COLO829 (cell line): ENCODE results near the gene TAS1R1.
A peak's percentile ranks its signal among the peaks of the same experiment; 100 is the strongest.

Source experiments
- DNase-seq: peaks from one replicate; pipeline ENCODE4 v3.0.0; 2012; ENCODE audit warnings: low spot score

The TAS1R1 gene

DNA sequence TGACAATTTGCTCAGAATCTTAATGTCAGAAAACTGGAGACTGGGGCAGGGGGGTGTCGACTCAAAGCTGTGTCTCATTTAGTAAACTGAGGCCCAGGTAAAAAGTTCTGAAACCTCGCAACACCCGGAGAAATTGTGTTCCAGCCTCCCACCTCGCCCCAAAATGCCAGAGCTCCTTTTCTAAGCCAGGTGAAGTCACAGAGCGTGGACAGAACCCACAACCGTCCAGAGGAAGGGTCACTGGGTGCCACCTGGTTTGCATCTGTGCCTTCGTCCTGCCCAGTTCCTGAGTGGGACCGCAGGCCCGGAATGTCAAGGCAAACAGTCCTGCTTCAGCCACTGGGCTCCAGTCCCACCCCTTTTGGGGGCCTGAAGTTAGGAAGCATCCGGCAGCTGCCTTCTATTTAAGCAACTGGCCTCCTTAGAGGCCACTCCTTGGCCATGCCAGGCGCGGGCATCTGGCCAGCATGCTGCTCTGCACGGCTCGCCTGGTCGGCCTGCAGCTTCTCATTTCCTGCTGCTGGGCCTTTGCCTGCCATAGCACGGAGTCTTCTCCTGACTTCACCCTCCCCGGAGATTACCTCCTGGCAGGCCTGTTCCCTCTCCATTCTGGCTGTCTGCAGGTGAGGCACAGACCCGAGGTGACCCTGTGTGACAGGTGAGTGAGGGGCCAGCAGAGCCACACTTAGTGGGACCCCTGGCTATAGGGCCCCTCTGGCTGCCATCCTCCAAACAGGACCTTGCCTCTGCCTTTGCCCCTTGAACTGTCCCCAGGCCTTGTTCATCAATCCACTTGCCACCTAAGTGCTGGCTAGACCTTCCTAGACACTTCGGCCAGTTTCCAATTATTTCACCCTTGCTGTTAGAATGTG, at the start of gene TAS1R1:
Gene TAS1R1, plus strand, starts transcription at position 401 of the 872 bp plus-strand sequence. Its CDS starts 67 bp downstream, at position 468.
- no peak for DNase-seq

DNA sequence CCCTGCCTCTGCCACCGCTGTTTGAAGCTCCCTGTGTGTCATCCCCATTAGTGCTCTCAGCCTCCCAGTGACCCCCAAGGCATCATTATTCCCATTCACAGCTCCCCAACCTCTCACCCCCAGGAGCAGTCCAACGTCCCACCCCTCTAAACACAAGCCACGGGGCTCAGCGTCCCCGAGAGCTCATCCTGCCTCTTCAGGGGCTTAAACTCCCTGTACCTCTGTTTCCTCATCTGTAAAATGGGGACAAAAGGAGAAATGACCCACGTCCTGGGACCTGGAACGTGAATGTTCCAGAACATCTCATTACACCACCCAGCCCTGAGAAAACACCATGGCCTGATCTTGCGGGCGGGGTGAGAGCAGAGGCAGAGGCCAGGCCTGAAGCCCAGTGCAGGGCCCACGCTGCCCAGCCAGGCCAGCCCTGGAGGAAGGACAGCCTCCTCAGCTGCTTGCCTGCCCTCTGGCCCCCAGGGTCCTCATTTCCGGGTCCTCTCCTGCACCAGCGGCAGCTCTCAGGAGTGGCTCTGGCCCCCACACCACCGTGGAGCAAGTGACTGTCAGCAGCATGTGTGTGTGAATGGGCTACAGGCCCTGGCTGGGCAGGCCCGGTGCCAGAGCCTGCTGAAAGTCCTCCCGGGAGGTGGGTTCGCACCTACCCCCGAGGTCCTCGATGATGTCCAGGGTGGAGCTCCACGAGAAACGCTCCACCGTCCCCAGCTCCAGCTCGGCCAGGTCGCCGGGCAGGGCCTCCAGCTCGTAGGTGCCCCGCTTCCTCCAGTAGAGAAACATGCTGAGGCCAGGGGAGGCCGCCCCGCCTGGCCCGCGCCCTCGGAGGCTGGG, 49.5 kb upstream of the TAS1R1 start:
- no peak for DNase-seq

DNA sequence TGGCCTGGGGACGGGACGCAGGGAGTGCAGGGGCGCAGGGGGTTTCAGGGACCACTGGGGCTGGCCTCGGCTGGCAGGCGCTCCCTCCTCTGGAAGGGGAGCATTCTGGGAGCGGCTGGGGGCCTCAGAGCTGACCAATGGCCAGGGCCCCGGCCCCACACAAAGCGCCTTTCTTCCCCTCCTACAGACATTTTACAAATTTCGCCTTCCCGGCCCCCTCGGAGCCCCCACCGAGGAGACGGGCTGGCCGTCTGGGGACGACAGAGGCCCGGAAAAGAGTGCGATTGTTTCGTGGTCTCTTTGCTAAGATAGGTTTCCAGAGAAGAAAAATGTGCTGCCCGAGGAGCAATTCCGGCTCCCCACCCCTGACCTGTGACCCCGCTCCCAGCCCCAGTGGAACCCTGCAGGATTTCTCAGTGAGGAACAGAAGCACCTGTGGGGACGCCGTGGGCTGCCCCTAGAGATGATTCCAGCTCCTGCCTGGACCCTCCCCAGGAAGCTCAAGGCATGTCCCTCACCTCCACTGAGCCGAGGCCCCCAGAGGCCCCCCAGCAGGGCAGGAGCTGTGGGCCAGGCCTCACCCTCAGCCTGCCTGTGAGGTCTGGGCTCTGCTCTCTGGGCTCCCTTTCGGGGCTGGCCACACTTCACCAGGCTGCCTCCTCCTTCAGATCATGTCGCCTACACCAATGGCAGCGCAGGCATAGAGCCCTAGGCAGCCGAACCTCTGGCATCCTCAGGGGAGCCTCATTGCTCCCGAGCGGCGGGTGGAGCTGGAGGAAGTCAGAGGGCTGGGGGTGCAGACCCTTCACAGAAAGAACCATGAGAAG, 48.7 kb upstream of the TAS1R1 start:
- no peak for DNase-seq

DNA sequence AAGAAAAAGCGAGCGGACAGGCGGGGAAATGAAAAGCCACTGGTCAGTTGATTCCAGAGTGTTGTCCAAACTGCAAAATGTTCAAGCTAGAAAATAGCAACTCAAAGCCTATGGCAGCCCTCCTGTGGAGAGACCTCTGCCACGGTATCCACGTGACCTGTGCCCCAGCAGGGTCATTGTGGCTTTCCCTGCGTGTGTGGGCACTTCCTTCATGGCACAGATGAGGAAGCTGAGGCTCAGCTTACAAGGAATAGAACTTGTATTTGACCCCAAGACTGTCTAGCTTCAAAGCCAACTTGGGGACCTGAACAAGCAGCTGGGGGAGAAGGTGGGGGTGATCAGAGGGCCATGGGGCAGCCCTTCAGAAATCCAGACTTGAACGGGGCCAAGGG, 48.1 kb upstream of the TAS1R1 start:
- no peak for DNase-seq

DNA sequence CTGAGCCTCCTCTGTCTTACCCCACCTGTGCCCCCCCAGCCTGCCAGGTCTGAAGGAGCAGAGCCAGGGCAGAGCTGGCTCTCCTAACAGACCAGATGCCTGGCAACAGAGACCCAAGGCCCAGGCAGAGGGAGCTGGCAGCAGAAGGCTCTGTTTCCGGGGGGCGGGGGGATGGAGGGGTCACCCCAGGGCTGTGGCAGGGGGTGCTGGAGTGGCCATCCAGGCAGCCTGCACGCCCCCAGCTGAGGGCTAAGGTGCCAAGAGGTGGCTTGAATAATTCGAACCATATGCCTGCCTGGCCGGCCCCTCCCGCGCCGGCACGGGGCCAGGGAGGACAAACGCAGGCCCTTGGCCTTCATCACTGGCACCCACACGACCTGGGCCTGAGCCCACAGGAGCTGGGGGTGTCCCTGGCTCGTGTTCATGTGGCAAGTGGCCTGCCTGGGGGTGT, 47.6 kb upstream of the TAS1R1 start:
- DNase-seq = no peak

DNA sequence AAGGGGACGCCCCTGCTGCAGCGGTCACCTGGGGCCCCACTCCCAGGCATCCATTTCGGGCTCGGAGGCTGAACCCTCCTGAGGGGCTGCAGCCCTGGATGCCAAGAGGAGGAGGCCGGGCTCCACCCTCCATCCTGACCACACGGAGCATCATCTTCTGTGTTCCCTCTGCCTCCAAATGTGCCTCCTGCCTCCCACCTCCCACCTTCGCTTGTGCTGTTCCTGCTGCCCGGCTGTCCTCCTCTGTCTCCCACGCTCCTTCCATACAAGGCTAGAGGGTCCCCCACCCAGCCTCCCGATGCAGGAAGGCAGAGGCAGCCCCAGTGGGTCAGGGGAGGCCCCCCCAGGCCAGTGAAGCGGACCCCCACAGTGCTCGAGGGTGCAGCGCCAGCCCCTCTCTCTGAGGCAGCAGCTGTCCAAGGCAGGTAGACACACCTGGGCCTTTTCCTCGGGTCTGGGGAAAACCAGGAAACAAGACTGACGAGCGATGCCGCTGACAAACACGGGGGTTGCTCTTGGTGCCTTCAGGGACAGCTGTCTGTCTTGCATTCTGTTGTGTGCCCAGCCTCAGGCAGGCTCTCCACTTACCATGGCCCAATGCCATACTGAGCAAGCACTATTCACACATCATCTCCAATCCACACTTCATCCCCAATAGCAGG, 46.8 kb upstream of the TAS1R1 start:
- DNase-seq = no peak

DNA sequence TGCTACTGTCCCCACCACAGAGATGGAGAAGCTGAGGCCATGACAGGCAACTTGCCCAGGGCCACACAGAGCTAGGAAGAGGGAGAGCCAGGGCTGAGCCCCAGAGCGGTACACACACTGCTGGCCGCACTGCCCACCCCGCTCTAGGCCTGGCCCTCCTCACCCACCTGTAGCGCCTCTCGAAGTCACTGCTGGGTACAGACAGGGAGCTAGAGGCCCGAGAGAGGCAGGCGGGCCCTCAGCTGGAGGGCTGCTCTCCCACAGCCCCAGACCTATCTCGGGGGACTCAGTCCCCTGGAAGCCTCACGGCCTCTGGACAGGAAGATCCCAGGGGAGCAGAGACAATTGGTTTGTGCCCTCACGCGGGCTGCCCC, 46.3 kb upstream of the TAS1R1 start:
- no peak for DNase-seq

DNA sequence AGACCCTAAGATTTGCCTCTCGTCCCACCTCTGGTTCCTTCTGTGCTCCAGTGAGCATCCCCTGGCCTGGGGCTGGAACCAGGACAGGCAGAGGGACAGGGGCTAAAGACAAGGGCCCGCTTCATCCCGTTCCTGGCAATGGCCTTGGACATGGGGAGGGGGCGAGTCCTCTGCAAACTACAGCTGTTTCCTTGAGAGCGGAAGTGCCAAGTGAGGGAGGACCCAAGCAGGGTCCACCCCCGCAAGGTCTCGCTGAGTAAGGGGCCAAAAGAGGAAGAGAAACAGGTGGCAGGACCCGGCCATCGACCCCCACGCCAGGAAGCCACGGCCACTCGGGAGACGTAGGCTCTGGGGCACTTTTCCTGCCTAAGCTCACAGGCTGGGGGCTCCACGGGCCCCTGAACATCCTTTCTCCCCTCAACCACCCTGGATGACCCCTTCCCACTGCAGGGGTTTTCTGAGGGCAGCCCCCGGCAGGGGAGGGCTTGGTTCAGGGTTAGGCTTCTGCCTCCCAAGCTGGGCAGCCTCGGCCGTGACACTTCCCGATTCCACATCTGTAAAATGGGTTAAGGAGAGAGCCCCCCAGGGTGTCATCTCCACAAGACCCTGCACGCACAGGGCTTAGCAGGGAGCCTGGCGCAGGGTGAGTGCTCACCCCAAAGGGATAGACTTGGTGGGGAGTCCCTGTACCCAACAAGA, 45.7 kb upstream of the TAS1R1 start:
- DNase-seq = no peak

DNA sequence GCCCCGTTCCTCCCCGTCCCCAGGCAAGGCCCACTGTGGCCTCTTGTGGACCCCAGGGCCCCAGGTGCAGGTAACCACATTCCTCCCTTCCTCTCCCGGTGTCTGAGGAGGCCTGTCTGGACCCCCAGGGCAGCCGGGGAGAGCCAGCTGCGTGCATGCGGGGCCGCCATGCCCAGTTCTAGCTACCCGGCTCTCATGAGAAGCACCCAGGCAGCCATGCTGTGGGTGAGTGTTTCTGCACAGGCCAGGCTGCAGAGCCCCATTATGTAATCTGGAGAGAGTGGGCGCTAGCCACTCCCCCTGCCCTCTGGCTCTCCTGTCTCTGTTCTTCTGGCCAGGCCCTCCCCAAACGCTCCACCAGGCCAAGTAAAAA, 45.2 kb upstream of the TAS1R1 start:
- DNase-seq = no peak

DNA sequence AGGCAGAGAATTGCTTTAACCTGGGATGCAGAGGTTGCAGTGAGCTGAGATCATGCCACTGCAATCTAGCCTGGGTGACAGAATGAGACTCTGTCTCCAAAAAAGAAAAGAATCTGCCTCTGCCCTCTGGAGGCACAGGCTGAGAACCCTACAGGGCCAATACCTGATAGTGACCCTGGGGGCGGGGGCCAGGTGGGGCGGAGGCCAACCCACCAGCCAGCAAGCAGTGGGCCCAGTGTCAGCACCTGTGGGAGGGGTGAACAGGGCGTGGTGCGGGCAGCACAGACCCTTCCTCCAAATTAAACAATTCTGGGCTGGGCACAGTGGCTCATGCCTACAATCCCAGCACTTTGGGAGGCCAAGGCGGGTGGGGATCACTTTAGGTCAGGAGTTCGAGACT, 44.6 kb upstream of the TAS1R1 start:
- no peak for DNase-seq

DNA sequence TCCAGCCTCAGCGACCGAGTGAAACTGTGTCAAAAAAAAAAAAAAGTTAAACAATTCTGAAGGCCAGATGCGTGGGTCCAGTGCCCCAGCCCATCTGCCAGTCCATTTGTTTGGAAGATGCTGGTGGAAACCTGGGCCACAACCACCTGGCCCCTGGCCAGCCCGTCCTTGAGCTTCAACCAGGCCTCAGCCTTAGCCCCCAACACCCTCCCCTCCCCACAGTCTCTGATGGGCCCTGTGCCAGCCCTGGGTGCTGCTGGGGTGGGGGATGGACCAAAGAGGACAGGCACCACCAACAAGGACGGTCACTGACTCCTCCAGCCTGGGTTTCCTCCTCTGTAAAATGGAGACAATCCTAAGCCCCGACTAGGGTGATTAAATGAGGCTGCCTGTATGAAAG, 44.1 kb upstream of the TAS1R1 start:
- DNase-seq = no peak

DNA sequence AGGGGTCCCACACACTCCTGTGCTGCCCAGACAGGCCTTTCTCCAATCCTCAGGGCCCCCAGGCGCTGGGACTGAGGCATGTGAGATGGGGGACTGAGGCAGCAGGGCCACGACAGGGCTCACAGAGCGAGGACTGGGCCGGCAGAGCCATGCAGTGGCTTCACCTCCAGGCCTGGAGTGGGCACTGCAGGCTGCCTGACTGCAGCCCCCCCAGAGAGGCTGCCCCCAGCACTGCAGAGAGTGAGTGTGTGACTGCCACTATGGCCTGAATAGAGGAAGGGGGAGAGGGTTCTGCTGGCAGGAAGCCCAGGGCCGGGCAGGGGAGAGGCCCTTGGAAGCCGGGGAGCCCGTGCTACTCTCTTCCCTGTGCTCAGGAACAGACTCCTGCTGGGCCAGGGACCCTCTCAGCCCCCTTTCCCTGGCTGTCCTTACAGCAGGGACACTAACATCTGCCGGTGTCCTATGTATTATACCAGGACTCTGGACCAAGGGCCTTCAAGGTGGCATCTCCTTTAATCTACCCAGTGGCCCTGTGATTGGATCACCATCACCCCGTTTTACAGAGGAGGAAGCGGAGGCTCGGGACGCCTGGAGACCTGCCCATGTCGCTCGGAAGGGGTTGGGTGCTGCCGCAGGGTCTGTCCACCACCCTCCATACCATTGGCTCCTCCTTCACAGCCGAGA, 43.4 kb upstream of the TAS1R1 start:
- DNase-seq = no peak

DNA sequence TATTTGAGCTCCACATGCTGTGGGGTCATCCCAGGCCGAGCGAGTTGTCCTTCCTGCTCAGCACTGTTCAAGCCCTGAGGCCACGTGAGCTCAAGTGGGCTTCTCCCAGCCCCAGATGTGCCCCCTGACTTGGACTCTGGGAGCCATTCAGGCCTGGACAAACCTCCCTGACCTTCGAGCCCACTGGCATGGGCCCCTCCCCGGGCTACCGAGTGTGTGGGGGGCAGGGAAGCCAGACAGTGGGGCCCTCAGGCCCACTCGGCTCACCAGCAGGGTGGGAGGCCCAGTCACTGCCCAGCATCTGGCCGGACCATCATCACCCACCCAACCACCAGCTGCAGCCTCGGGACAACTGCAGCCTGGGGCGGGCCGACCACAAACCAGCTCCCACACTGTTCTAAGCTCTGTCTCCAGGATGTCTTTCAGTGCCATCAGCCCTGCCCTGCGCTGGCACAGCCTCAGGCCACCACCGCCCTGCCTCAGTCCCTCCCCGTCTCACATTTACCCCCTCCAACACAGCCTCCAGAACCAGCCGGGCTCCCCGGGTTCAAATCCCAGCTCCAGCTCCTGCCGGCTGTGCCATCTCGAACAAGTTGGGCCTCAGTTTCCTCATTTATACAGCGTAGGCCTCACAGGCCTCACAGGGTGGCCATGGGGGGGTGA, 42.7 kb upstream of the TAS1R1 start:
- DNase-seq = no peak

DNA sequence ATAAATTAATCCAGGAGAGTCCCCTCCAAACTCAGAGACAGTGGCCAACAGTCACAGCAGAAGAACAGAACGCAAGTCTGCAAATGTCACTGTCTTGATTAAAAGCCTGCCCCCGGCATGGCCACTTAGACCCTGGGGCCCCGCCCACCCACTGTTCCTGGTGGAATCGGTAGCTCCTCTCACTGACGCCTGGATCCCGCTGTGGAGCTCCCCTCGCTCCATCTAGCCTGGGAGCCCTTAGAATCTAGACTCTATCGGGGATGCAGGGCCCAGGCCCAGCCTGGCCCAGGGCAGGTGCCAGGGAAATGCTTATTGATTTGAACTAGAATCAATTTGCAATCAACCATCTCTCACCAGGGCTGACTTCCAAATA, 42.2 kb upstream of the TAS1R1 start:
- no peak for DNase-seq

DNA sequence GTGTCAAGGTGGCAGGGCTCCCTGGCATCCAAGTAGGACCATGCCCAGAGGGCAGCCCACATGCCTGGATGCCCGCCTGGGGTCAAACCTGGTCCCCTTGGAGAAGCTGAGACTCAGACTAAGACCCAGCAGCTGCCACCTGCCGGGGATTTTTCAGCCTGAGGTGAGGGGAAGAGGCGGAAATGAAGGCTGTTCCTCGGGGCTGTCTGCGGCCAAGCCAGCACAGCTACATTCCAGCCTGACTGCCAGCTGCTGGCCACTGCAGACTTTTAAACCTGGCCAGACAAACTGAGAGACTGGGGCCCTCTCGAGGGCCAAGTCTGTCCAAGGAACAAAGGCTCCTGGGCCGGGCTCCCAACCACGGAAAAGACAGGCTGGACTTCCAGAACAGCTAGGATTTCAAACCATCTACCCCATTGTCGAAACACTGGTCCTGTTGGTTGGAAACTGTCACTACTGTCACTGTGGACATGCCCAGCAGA, 41.7 kb upstream of the TAS1R1 start:
- DNase-seq = no peak

DNA sequence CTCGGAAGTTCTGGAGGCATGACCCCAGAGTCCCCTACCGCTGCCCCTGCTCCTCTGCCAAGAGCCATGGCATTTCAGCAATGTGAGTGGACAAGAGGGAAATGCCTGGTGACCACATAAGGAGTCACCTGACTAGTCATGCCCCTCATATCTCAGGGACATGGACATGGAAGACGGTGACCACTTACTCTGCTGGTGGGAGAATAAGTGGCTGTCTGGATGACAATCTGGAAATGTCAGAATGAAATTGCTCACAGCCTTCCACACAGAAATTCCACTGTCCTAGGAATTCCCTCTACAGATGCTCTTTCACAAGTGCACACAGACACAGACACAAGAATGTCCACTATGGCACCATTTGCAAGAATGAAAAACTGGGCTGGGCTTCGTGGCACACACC, 39.3 kb upstream of the TAS1R1 start:
- DNase-seq = no peak

DNA sequence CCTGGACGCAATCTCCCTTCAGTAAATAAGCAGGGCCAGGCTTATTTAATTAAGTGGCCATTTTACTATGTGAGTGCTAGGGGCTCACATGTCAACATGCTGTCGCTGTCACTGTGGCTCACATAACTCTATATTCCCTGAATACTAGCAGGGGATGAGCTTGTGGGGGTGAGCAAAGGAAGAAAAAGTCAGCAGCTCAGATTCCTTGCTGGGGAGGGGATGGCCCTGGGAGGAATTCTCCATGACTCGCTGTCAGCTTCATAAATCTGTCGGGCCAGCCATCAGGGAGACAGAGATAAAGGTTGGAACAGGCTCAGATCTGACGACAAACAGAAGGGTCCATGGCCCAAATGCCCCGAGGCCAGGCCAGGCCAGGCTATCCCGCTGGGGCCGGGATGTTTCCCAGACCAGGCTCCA, 37.7 kb upstream of the TAS1R1 start:
- DNase-seq = no peak

DNA sequence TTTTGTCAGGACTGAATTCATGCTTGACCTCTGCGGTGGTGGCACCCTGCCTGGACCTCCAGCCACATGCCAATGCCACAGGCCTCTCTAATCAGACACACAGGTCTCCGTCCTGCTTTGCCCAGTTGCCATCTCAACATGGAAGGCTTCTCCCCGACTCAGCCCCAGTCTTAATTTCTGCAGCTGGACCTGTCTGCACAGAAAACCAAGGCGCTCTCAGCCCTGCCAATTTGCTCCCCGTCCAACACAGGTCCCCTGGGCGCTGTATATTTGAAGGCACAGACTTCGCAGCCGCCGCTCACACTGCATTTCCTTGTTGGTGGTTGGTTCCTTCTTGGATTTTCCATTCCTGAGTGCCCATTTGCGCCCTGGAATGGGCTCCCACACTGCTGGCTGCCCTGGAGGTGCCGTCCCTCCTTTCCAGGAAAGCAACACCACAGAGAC, 35.6 kb upstream of the TAS1R1 start:
- no peak for DNase-seq

DNA sequence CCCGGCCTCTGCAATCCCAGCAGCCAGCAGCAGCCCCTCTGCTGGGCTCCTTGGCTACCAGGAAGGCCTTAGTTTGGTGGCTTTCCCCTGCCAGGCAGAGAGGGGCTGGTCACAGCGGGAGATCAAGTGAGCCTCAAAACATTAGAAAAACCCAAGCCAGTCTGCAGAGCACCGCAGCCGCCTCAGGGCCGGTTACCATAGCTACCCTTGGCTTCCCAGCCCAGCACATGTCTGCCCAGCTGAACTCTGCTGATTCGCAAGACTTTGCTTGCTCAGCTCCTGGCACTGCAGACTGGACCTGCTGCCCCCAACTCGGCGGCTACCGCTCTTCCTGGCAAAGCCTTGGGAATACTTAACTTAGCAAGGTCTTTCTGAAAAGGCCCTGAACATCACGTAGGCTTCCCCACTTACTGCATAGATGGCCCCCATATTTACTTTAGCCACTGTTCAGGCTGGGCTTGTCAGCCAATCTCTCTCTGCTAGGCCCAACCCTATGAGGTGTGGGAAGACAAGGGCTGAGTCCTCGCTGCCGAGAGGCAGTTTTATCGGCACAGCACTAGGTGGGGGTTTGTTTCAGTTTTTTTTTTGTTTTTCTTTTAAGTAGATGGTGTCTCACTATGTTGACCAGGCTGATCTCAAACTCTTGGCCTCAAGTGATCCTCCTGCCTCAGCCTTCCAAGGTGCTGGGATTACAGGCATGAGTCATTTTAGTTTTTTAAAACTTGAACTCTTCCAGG, 35.0 kb upstream of the TAS1R1 start:
- DNase-seq = peak; percentile 31
